ENCODE measurements around the gene PYGL. TPM values are rescaled to one million over a fixed set of nuclear protein-coding genes. Genes with fewer than 3 reads are reported as not detected.
A peak's percentile ranks its signal among the peaks of the same experiment; 100 is the strongest.

Gene PYGL
- polyA plus RNA-seq, 1 of the 3 experiments (the other 2 are of a cell fraction), result 60.2 TPM

GRCh38 chr14:50874757-50875156 is 69.5 kb downstream of the PYGL start:
- H3K9ac ChIP-seq, result no peak overlapping the region
- H4K20me1 ChIP-seq (ENCODE audit: insufficient read depth), result no peaks in the 10 kb centered on the region
- no peak for DNase-seq
- no peak overlapping the region for H3K27ac ChIP-seq (ENCODE audit: low read depth in 2 of 2, low read length in 1 of 2)
- ChIA-PET CTCF (interaction anchor here (1.3 kb wide), 1 partner anchor 15 kb away, joined by 4 read pairs; no protein-coding TSS in a partner anchor), POLR2A (no interaction called here)
- no peaks in the 10 kb centered on the region for H3F3A ChIP-seq (replicated peaks; ENCODE audit: insufficient read depth)
- H3K4me2 ChIP-seq, result no peak overlapping the region
- 86% methylated on average over 2 of the region's 2 CpGs for WGBS (ENCODE audit: low lambda C conversion rate)
- no peaks in the 10 kb centered on the region for H3K9me2 ChIP-seq
- H3K27me3 ChIP-seq (ENCODE audit: insufficient read depth), result no peaks in the 10 kb centered on the region
- TF ChIP-seq POLR2AphosphoS5 (IDR thresholded peaks at IDR 0.05; ENCODE audit: low read depth, low read length), result no peak
- TF ChIP-seq CTCF (IDR thresholded peaks at IDR 0.05), result no peak
- TF ChIP-seq USF1 (IDR thresholded peaks at IDR 0.05; ENCODE audit: borderline replicate concordance, low read depth), result no peak
- no peaks in the 10 kb centered on the region for H3K9me3 ChIP-seq
- H3K79me2 ChIP-seq (ENCODE audit: insufficient read depth), result no peaks in the 10 kb centered on the region
- H3K36me3 ChIP-seq (replicated peaks in 1 of 2; ENCODE audit: control insufficient read depth in 1 of 2, insufficient read depth in 2 of 2, low read length in 1 of 2), result no peaks in the 10 kb centered on the region
- no peaks in the 10 kb centered on the region; a peak in 1 of 4 replicates for H3K4me1 ChIP-seq (ENCODE audit: control insufficient read depth in 1 of 2, insufficient read depth in 2 of 2, low read depth in 1 of 2, low read length in 1 of 2)
- H2AFZ ChIP-seq (ENCODE audit: low read depth), result no peak overlapping the region
- H3K4me3 ChIP-seq (ENCODE audit: low read depth in 2 of 2, low read length in 1 of 2), result no peak overlapping the region

- no peaks in the 10 kb centered on the region for H3K9me3 ChIP-seq
- H3K4me1 ChIP-seq (ENCODE audit: control insufficient read depth in 1 of 2, insufficient read depth in 2 of 2, low read depth in 1 of 2, low read length in 1 of 2), result no peaks in the 10 kb centered on the region; a peak in 1 of 4 replicates
- H4K20me1 ChIP-seq (ENCODE audit: insufficient read depth), result no peaks in the 10 kb centered on the region
- no peaks in the 10 kb centered on the region for H3K9me2 ChIP-seq
- H3K4me2 ChIP-seq, result no peak within 1 kb of the TSS
- H3F3A ChIP-seq (replicated peaks; ENCODE audit: insufficient read depth), result no peaks in the 10 kb centered on the region
- no peaks in the 10 kb centered on the region for H3K79me2 ChIP-seq (ENCODE audit: insufficient read depth)
- POLR2A ChIA-PET, result interaction anchor here (0.6 kb wide), 1 partner anchor 49 kb away, joined by 3 read pairs; no protein-coding TSS in a partner anchor
- TF ChIP-seq EZH2phosphoT487 (IDR thresholded peaks at IDR 0.05; ENCODE audit: borderline replicate concordance, low read depth) (no peak), ZBTB33 (IDR thresholded peaks at IDR 0.05; ENCODE audit: borderline replicate concordance, low read depth) (no peak), IRF3 (IDR thresholded peaks at IDR 0.05; ENCODE audit: low read depth, low read length) (no peak), RFX5 (IDR thresholded peaks at IDR 0.05; ENCODE audit: low read length) (no peak), RXRA (IDR thresholded peaks at IDR 0.05; ENCODE audit: borderline replicate concordance, low read depth) (no peak), MEF2A (IDR thresholded peaks at IDR 0.05; ENCODE audit: borderline replicate concordance, low read depth) (no peak), CTCF (IDR thresholded peaks at IDR 0.05) (no peak), RAD21 (IDR thresholded peaks at IDR 0.05; ENCODE audit: low read length) (no peak), TAF1 (IDR thresholded peaks at IDR 0.05; ENCODE audit: borderline replicate concordance, low read depth, low read length) (no peak), EP300 (IDR thresholded peaks at IDR 0.05; ENCODE audit: borderline replicate concordance in 1 of 2, low read depth in 1 of 2, low read length in 1 of 2) (no peak), YY1 (IDR thresholded peaks at IDR 0.05; ENCODE audit: low read depth) (no peak), SIN3A (IDR thresholded peaks at IDR 0.05; ENCODE audit: borderline replicate concordance, low read depth, low read length) (no peak), USF2 (IDR thresholded peaks at IDR 0.05; ENCODE audit: borderline replicate concordance, low read depth, low read length) (no peak)
- H3K27ac ChIP-seq (ENCODE audit: low read depth in 2 of 2, low read length in 1 of 2), result no peak within 1 kb of the TSS
- H3K27me3 ChIP-seq (ENCODE audit: insufficient read depth), result no peaks in the 10 kb centered on the region
- H3K9ac ChIP-seq, result no peak within 1 kb of the TSS
- H2AFZ ChIP-seq (ENCODE audit: low read depth), result no peak within 1 kb of the TSS
- no peaks in the 10 kb centered on the region for H3K36me3 ChIP-seq (replicated peaks in 1 of 2; ENCODE audit: control insufficient read depth in 1 of 2, insufficient read depth in 2 of 2, low read length in 1 of 2)
- CTCF ChIA-PET, result interaction anchor here (1.2 to 1.7 kb wide), 3 partner anchors 12 to 18 kb away, joined by 3 to 7 read pairs (median 4); no protein-coding TSS in a partner anchor
- peak; percentile 73 for DNase-seq
- no peak within 1 kb of the TSS for H3K4me3 ChIP-seq (ENCODE audit: low read depth in 2 of 2, low read length in 1 of 2)
- 44% methylated on average over 29 of the region's 63 CpGs for WGBS (ENCODE audit: low lambda C conversion rate)
Observed at GRCh38 chr14:50871914-50872732, 72.2 kb downstream of the PYGL start, which contains the start of gene ABHD12B. TSS of gene ABHD12B (plus strand) at chr14:50872053. CDS start at chr14:50872175, 122 bp downstream.

All from SK-N-SH (cell line).